NCI-H1930 (cell line): Measurements from ENCODE around the gene TTN.

Experiments
- DNase-seq, 2 experiments: peaks; one replicate each; lab custom pipeline; 2025; lab: John Stamatoyannopoulos, UW

TTN gene

DNA sequence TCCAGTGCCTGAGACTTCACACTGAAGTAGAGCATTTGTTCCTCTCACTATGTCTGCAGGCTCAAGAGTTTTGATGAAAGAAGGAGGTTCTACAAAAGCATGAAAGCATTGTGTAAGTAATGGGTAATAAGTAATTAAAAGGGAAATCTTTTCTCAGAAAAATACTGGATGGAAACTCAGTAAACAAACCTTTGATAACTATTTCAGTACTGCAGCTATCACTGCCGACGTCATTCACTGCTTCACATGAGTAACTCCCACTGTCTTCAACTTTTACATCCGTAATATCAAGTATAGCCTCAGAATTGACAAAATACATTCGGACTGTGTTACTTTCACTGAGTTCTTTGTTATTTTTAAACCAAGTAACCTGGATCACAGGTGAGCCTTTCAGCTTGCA is 72.7 kb downstream of the TTN start:
- DNase-seq, result no peak

DNA sequence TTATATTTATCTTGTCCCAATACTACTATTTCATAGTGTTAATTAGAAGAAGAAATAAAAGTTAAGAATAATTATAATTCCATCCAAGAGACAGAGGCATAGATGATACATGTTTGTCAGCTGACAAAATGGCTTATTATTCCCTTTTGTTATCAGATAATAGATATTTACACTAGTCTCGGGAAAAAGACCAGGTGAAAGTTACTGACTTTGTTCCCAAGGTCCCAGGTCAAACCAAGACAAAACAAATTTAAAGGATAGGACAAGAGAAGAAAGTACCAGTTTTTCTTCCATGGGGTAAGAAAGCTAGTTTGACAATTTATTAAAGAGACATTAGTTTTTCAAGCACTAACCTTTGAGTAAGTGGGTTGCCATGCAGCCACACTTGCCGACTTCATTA is 73.2 kb downstream of the TTN start:
- no peak for DNase-seq

DNA sequence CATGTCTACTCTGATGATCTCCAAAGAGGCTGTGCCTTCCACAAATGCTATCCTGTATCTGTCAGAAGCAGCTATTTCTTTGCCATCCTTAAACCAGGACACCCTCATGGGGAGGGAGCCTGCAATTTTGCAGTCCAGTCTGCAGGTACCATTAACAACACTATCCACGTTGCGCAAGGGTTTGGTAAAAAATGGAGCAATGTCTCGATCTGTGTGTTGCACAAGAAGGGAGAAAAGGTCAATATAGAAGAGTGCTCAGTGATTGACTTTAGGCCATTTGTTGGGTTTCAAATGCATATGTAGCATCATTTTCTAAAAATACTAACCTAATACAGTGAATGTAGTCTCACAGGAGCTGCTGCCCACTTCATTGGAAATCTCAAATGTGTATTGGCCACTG is 74.3 kb downstream of the TTN start:
- no peak for DNase-seq

DNA sequence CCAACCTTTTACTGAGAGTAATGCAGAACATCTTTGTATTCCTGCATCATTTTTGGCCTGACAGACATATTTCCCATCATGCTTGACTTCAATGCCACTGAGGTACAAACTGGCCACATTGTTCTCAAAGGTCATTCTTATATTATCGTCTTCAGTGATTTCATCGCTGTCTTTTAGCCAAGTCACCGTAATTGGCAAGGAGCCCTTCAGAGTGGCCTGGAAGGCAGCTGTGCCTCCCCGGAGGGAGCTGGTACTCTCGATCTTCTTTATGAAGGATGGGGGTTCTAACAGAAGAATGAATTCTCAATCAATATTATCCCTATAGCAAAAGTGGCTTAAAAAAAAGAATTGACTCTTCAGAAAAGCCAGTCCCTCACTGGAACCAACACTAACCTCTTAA is 75.9 kb downstream of the TTN start:
- DNase-seq, result no peak

DNA sequence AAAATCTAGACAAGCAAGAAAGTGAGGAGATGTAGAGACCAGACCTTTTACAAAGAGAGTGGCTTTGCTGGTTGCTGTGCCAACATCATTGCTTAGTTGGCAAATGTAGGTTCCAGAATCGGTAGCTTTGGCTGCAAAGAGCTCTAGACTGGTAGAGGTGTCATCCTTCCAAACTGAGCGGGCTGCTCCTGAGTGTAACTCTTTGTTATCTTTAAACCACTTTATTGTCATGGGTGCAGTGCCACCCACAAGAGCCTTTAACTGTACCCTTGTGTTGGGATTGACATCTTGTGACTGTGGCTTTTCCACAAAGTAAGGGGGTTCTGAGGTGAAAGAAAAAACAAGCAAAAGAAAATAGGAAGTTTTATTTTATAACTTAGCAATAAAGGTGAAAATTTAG is 77.2 kb downstream of the TTN start:
- no peak for DNase-seq

DNA sequence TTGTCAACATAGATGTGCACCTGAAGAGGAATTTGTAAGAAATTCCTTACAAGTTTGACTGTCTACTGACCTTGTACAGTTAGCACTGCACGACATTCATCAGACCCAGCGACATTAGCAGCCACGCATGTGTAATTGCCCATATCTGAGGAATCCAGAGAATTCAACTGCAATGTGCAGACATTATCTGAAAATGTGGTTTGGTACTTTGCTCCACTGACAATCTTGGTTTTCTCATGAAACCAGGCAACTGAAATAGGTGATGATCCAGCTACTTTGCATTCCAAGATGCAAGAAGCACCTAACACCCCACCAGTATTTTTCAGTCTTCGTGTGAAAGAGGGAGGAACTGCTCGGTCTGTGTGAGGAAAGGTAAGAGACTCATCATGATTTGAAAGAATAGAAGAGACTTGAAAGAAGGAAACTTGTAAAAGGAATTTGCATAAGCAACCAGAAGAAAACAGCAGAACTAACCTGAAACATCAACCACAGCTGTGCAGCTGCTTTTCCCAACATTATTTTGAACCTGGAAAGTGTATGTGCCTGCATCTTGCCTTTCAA is 83.4 kb downstream of the TTN start:
- DNase-seq, result no peak

DNA sequence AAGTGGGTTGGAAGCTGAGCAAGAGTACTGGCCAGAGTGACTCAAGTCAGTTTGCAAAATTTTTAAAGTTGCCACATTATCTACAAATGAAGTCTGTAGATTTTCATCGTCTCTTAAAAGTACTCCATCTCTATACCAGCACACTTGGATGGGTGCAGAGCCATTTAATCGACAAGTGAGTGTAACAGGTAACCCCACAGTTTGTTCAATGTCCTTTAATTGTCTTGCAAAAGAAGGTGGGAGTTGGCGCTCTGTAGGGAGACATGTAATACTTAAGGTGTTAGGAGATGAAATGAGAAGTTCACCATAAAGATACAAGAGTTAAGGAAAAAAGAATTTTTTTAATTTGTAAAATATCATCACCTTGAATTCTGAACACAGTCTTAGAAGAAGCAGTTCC is 84.9 kb downstream of the TTN start:
- no peak for DNase-seq

DNA sequence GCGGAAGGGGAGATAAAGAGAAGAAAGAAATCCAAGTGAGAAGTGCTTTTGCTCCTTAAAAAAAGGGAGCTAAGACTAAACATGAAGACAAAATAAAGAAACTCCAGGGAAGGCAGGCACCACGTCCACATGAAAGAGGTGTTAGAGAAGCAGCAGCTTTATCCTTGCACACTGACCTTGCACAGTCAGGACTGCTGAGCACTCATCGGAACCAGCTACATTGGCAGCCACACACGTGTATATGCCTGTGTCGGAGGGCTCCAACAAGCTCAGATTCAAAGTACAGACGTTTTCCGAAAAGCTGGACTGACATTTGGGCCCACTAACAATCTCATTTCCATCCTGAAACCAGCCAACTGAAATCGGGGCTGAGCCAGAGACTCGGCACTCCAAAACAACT is 88.2 kb downstream of the TTN start:
- DNase-seq, result no peak

DNA sequence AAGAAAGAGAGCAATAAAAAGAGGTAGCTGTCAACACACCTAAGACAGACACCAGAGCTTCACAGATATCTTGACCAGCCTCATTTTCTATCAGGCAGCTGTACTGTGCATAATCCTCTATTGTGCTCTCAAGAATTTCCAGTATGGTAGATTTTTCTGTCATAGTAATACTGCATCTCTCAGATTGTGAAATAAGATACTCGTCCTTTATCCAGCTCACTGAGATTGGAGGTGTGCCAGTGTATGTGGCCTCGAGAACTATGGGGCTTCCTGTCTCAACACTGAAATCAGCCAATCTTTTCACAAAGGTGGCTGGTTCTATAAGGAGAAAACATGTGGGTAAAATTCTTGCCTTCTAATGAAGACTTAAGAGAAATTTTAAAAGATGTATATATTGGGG is 88.9 kb downstream of the TTN start:
- no peak for DNase-seq

DNA sequence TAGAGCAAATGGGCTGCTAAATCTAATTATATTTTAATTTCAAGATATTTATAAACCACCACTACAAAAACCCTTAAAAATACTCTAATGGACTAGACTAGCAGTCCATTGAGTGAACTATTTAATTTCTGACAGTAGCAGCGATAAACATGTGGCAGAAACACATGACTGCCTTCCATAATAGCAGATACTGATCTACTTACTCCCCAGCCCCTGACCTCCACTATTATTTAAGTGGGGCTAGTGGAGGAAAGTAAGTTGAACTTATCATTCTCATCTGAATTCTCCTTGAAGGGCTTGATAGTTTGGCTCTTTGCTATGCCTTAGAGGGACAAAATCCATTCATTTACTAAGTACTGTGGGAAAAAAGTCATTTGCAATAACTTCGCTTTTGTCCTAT is 90.8 kb downstream of the TTN start:
- no peak for DNase-seq

DNA sequence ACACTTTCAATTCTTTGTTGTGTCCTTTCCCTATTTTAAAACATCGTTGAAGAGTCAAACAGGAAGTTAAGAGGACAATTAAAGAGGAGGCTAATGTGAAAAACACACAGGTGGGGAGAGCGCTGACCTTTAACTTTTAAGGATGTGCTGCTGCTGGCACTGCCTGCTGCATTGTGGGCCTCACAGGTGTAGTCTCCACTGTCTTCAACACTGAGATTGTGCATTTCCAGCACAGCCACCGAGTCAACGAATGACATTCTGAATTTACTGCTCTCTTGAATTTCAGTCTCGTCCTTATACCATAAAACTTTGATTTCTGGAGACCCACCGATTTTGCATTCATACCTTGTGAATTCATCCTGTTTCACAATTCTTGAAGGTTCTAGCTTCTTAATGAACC is 91.9 kb downstream of the TTN start:
- no peak for DNase-seq

DNA sequence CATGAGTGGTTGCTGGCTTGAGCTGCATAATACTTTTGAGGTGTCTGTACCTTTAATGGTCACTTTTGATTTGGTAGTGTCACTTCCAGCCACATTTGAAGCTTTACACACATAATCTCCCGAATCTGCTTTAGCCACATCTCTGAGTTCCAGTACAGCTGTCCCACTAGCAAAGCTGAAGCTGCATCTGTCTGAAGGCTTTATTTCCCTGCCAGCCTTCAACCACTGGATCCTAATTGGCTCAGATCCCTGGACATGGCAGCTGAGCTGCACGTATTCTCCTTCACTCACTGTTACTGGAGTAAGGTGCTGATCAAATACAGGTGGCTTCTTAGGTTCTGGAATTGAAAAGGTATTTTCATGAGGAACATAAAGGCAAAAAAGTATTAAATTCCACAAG is 99.7 kb downstream of the TTN start:
- DNase-seq, result no peak

DNA sequence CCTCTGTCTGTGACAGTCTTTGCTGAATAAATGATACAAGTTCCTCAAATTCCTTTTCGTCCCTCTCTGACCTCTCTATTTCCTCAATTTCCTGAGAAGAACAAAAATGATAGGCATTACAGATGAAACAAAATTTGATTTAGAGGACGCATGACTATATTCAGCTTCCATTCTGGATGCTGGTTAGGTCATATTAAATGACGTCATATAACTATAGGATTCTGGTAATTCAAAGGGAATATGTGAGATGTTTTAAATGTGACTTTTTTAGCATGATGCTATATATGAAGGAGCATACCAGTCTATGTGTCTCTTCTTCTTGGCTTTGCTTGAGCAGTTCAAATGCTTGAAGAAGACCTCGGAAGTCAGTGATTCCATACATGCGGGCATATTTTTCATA is 102.3 kb downstream of the TTN start:
- DNase-seq, result no peak

DNA sequence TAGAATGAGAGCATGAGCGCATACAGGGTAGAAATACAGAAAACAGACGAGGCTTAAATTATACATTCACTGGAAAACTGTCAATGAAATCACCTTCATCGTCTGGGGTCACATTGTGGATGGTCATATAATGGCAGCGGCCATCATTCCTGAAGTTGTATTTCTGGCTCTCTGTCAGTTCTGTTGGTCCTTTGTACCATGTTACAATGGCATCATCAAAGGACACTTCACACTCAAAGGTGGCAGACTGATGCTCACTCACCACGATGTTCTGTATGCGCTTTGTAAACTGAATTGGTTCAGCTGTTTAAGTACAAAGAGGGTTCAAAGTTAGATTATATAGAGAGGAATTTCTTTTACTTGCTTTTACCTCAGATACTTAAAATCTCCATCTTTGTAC is 104.9 kb downstream of the TTN start:
- DNase-seq, result no peak

DNA sequence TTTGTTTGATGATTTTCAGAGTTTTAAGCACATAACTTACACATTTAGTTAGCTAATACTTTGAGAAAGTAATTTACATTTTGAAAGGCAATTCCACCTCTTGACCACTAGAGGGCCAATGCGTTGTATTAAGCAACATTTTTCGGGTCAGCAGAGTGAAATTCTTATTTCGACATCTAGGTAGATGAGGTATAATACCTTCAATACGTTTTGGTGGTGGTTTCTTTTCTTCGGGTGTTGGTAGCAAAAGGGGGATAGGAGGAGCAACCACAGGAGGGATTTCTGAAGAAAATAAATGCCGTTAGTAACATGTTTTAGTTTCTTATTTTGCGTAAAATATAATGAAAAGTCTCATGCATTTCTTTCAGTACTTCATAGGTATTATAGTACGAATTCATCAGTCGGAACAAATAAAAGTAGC is 106.3 kb downstream of the TTN start:
- DNase-seq, result no peak

DNA sequence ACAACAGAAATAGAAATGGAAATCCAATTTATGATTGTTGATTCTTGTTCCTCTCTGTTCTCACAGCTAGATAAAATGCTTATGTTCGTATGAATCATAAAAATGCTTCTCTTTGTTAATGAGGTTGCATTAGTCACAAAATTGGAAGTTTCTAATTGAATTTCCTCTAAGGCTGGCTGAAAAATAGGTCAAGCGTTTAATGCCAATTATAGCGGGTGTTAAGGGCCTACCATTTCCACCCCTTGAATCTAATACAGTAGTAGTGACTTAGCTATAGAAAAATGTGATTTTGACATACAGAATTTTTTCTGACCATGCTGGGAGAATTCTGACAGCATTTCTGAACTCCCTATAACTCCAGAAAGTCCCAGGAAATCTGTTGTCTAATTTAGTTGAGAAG is 107.1 kb downstream of the TTN start:
- DNase-seq, result no peak

DNA sequence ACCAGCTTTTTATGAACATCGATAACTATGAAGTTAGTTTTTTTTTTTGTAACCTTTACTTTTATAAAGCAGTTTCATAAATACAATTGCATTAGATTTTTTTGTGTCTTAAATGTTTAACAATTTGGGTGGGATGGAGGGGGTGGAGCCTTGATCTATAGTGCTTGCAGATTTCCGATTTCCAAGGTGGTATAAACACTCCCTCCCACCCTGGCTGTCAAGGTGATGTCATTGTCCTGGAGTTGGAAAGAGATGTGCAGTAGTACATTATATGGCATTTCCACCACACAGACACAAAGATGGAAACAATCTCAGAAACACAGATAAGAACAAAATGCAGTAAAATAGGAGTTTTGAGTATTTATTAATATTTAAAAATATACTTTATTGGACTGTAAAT is 114.4 kb downstream of the TTN start:
- DNase-seq, result no peak

DNA sequence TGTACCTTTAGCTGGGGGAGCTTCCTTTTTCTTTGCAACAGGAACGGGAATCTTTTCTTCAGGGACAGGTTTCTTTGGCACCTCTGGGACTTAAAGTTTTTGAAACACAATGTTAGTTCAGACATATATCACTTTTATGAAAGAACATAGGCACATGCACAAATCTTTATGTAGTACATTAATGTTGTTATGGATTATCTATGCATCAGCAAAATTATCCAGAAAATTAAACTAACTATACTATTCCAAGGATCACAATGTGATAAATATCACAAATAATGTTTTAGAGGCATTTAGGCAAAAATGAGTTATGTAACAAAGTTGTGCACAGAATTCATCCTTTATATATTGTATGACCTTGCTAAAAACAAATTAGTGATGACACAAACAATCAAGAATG is 117.4 kb downstream of the TTN start:
- DNase-seq, result no peak

DNA sequence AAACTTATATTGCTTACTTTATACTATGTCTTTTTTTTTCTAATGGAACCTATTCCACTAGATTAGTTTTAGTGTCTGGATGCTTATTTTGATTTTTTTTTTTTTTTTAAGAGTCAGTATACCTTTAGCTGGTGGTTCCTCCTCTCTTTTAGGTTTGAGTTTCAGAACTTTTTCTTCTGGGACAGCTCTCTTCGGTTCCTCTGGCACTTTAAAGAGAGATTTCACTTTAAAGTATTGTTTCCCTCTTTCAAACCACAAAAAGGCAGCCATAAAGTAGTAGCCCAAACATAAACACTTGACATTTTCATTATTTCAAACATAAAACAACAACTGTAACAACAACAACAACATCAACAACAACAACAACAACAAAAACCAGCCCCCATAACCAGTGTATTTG is 123.3 kb downstream of the TTN start:
- DNase-seq, result no peak

DNA sequence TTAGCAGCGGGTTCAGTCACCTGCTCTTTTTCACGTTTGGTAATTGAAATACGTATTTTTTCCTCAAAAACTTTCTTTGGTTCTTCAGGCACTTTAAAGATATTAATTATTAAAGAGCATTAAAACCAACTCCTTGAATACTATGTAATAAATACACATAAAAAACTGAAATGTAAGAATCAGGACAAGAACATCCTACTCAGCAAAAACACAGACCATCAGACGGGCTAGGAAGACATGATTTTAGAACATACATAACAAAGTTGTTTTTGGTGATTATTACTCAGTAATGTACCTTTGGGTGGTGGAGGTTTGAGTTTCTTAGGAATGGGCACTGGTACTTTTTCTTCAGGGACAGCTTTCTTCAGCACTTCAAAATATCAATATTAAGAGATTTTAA is 126.1 kb downstream of the TTN start:
- DNase-seq, result no peak

DNA sequence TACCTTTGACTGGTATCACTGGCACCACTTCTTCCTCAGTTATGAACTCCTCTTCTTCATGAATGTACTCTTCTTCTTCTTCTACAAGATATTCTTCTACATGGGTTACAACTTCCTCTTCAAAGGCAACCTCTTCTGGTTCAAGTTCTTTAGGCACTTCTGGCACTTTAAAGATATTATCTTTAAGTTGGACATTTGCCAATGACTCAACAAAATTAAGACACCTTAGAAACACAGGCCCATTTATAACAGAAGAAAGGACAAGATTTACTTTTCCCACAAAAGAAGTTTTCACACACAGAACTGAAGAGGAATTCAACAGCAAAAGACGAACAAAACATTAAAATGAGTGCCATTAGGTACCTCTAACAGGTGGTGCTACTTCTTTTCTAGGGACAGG is 127.3 kb downstream of the TTN start:
- DNase-seq, result no peak

DNA sequence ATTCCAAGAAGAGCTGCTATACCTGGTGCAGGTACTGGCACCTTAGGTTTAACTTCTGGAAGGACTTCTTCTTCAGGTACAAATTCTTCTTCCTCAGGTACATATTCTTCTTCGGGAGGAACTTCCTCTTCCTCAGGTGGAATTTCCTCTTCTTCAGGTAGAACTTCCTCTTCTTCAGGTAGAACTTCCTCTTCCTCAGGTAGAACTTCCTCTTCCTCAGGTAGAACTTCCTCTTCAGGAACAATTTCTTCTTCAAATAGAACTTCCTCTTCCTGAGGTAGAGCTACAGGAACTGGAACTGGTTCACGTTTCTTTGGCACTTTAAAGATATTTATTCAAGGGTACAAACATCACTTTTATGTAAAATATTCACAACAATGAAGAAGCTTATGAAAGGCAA is 129.6 kb downstream of the TTN start:
- no peak for DNase-seq

DNA sequence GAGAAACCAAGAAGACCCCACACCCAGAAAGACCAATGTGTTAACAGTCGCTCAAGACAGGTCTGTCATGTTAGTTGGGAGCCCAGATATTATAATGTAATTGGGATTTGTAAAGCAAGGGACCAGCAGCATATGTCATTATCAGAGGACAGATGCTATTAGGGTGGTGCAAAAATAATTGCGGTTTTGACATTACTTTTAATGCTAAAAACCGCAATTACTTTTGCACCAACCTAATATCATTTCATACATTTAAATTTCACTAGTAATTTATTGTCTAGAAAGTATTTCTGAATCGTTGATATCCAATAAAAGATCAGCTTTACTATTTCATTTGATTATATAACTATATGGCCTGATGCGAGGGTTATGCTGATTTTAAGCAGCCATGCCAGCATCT is 131.2 kb downstream of the TTN start:
- no peak for DNase-seq

DNA sequence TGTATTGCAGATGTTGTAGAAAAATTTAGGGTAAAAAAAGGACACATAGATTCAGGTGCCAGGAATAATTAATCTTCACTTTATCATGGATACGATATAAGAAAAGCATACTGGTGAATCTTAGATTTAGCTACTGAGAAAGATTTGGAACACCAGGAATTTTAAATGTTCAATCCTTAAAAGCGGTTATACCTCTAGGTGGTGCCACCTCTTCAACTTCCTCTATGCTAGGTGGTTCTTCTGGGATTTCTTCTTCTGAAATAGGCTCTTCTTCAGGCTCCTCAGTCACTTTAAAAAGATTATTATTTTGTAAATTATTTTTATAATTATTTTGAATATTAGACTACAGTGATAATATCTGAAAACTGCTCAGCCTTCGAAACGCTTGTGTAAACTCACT is 133.1 kb downstream of the TTN start:
- DNase-seq, result no peak

DNA sequence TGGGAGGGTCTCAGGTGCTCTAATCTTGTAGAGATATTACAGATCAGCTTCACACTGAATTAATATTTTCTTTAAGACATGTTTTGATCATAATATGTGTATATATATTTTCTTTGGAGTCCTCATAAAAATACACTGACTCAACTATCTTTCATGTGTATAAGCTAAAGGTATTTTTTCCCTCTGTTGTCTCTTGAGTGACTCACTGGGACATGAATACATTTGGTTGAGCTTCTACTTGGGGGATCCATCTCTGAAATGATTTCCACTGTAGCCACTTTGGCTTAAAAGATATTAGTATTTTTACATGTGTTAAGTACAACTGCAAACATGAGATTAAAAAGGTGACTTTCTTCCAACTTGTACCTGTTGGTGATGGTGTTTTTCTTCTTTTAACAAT is 140.8 kb downstream of the TTN start:
- no peak for DNase-seq
